PC-3 (cell line): Measurements from ENCODE around the gene FAM135A. TPM values are rescaled to one million over a fixed set of nuclear protein-coding genes. Genes with fewer than 3 reads are reported as not detected.
"Not testable (repeated sequence)": the region's sequence is repeated elsewhere in the genome, so short reads cannot be mapped to it uniquely, and the experiment has no call there.

ENCODE experiments used
- ATAC-seq: fragments of 200-7000 bp; cut with Tn5 transposase; 2 replicates; pipeline ENCODE4 v1.9.1; 2020; ENCODE audit warnings: mild to moderate bottlenecking, moderate library complexity
- BruUV-seq: library from RNA; stranded (reverse); fragments of 400-500 nt; replicated peaks from 2 replicates; lab custom pipeline; 2021; lab: Mats Ljungman, UMichigan
- CTCF ChIA-PET: fragments of 300-600 bp; sonication (Branson Sonifier 250); formaldehyde crosslinking; loops from one replicate; lab custom pipeline; 2022; ENCODE audit warnings: antibody characterized with exemption; lab: Charles Lee
- POLR2A ChIA-PET: fragments of 300-600 bp; sonication (Branson Sonifier 250); formaldehyde crosslinking; loops from one replicate; lab custom pipeline; 2022; ENCODE audit warnings: antibody characterized with exemption; ENCODE audit not compliant: unreplicated experiment; lab: Charles Lee
- DNase-seq: peaks from one replicate; pipeline ENCODE4 v3.0.0-alpha.2; 2015
- H2AFZ ChIP-seq: fragments of 300-600 bp; sonication (generic); 2 replicates; pipeline ENCODE4 v1.6.0; 2016; ENCODE audit warnings: antibody characterized with exemption, low read length
- H3F3A ChIP-seq: fragments of 300-600 bp; sonication (generic); one replicate; pipeline ENCODE4 v1.6.0; 2017; ENCODE audit warnings: antibody characterized with exemption, low read length, control low read depth, mild to moderate bottlenecking; ENCODE audit not compliant: unreplicated experiment
- H3K27ac ChIP-seq: fragments of 300-600 bp; sonication (generic); 2 replicates; pipeline ENCODE4 v1.5.1; 2016; ENCODE audit warnings: mild to moderate bottlenecking, low read length
- H3K27me3 ChIP-seq: fragments of 300-600 bp; sonication (generic); 2 replicates; pipeline ENCODE4 v1.6.1; 2016; ENCODE audit warnings: low read length, mixed read lengths
- H3K36me3 ChIP-seq: fragments of 300-600 bp; sonication (generic); 2 replicates; pipeline ENCODE4 v1.6.1; 2016; ENCODE audit warnings: low read depth, mixed run types, low read length, mixed read lengths
- H3K4me1 ChIP-seq: fragments of 300-600 bp; sonication (generic); 2 replicates; pipeline ENCODE4 v1.5.1; 2016; ENCODE audit warnings: low read length; ENCODE audit not compliant: insufficient read depth
- H3K4me2 ChIP-seq: fragments of 300-600 bp; sonication (generic); 2 replicates; pipeline ENCODE4 v1.6.0; 2016; ENCODE audit warnings: low read length
- H3K4me3 ChIP-seq: fragments of 300-600 bp; sonication (generic); 2 replicates; pipeline ENCODE4 v1.5.1; 2016; ENCODE audit warnings: mild to moderate bottlenecking, low read length, mixed read lengths
- H3K79me2 ChIP-seq: fragments of 300-600 bp; sonication (generic); 2 replicates; pipeline ENCODE4 v1.6.1; 2017; ENCODE audit warnings: low read length, mixed read lengths
- H3K9ac ChIP-seq: fragments of 300-600 bp; sonication (generic); 2 replicates; pipeline ENCODE4 v1.6.0; 2016; ENCODE audit warnings: mild to moderate bottlenecking, low read length
- H3K9me2 ChIP-seq: fragments of 300-600 bp; sonication (generic); replicated peaks from 2 replicates; pipeline ENCODE4 v1.6.1; 2016; ENCODE audit warnings: mixed run types, low read length, mixed read lengths
- H3K9me3 ChIP-seq: fragments of 300-600 bp; sonication (generic); 2 replicates; pipeline ENCODE4 v1.6.1; 2016; ENCODE audit warnings: low read length, mixed read lengths
- H4K20me1 ChIP-seq: fragments of 300-600 bp; sonication (generic); 2 replicates; pipeline ENCODE4 v1.6.1; 2016; ENCODE audit warnings: low read length, mixed read lengths
- EZH2 ChIP-seq: fragments of 300-600 bp; sonication (generic); IDR thresholded peaks from one replicate; pipeline ENCODE4 v1.6.1; 2017; ENCODE audit warnings: antibody characterized with exemption, mild to moderate bottlenecking, low read length; ENCODE audit not compliant: unreplicated experiment
- EZH2phosphoT487 ChIP-seq: fragments of 300-600 bp; sonication (generic); IDR thresholded peaks from 2 replicates; pipeline ENCODE4 v1.6.1; 2018; ENCODE audit warnings: mild to moderate bottlenecking, antibody characterized with exemption, low read length, borderline replicate concordance
- intact Hi-C: fragments of 100-400 bp; cut with micrococcal nuclease; formaldehyde crosslinking; loops from 2 replicates; pipeline ENCODE4 v1.9.0; 2023
- total RNA-seq: library from RNA; depleted of rRNA; stranded (reverse); fragments of >200 nt; gene quantifications from 2 replicates; pipeline ENCODE4 v1.2.3, GENCODE V29; 2014
- TF ChIP-seq, protein P1 (sequence below): fragments of 300-600 bp; sonication (generic); conservative IDR thresholded peaks from 2 replicates; pipeline ENCODE4 v1.5.1; 2017; ENCODE audit warnings: antibody characterized with exemption, low read depth, mild to moderate bottlenecking, low read length

FAM135A gene
- total RNA-seq, 1 experiment from 2014 or later = 18.1 TPM

DNA sequence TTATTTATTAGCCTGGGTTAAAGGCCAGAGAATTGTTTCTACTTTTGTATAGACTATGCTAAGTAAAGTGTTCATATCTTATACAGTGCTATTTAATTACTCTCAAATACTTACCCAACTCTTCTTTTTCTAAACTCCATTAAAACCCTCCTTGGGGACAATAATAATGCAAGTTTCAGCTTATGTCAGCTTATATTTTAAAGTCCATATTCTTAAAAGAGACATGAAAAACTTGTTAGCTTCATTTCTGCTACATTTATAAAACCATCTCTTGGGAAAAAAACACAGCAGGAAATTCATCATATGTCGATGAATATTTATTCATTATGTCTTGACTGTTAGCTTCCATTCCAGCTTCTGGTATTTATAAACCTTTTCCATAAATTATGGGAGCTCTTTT is 81.5 kb downstream of the FAM135A start:
- Histone ChIP-seq H3K27ac (no peak overlapping the region), H3K27me3 (no peaks in the 10 kb centered on the region), H3F3A (no peaks in the 10 kb centered on the region), H3K9me2 (no peaks in the 10 kb centered on the region), H3K9me3 (no peaks in the 10 kb centered on the region), H3K4me2 (no peak overlapping the region), H3K4me3 (no peak overlapping the region), H4K20me1 (no peaks in the 10 kb centered on the region), H3K9ac (no peak overlapping the region), H3K36me3 (no peaks in the 10 kb centered on the region), H3K4me1 (no peaks in the 10 kb centered on the region), H3K79me2 (no peaks in the 10 kb centered on the region), H2AFZ (no peak overlapping the region)
- intact Hi-C loops = no loop called here
- no peak for TF ChIP-seq EZH2
- TF ChIP-seq, protein P1, sequence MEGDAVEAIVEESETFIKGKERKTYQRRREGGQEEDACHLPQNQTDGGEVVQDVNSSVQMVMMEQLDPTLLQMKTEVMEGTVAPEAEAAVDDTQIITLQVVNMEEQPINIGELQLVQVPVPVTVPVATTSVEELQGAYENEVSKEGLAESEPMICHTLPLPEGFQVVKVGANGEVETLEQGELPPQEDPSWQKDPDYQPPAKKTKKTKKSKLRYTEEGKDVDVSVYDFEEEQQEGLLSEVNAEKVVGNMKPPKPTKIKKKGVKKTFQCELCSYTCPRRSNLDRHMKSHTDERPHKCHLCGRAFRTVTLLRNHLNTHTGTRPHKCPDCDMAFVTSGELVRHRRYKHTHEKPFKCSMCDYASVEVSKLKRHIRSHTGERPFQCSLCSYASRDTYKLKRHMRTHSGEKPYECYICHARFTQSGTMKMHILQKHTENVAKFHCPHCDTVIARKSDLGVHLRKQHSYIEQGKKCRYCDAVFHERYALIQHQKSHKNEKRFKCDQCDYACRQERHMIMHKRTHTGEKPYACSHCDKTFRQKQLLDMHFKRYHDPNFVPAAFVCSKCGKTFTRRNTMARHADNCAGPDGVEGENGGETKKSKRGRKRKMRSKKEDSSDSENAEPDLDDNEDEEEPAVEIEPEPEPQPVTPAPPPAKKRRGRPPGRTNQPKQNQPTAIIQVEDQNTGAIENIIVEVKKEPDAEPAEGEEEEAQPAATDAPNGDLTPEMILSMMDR = no peak
- TF ChIP-seq EZH2phosphoT487 = no peak
- no TSS peak for BruUV-seq
- ATAC-seq = no peak
- POLR2A ChIA-PET = no interaction called here
- CTCF ChIA-PET = no interaction called here
- no peak for DNase-seq

DNA sequence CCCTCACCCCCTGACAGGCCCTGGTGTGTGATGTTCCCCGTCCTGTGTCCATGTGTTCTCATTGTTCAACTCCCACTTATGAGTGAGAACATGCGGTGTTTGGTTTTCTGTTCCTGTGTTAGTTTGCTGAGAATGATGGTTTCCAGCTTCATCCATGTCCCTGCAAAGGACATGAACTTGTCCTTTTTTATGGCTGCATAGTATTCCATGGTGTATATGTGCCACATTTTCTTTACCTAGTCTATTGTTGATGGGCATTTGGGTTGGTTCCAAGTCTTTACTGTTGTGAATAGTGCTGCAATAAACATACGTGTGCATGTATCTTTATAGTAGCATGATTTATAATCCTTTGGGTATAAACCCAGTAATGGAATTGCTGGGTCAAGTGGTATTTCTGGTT is 82.5 kb downstream of the FAM135A start:
- H3K9ac ChIP-seq, intact Hi-C loops, H3K9me2 ChIP-seq, H2AFZ ChIP-seq, BruUV-seq, H3K4me2 ChIP-seq, ATAC-seq, H3K27ac ChIP-seq, H4K20me1 ChIP-seq, CTCF ChIA-PET, H3K4me3 ChIP-seq, H3K27me3 ChIP-seq, H3K79me2 ChIP-seq, H3K9me3 ChIP-seq, POLR2A ChIA-PET, DNase-seq, H3K36me3 ChIP-seq, H3F3A ChIP-seq, H3K4me1 ChIP-seq: not testable (repeated sequence)

DNA sequence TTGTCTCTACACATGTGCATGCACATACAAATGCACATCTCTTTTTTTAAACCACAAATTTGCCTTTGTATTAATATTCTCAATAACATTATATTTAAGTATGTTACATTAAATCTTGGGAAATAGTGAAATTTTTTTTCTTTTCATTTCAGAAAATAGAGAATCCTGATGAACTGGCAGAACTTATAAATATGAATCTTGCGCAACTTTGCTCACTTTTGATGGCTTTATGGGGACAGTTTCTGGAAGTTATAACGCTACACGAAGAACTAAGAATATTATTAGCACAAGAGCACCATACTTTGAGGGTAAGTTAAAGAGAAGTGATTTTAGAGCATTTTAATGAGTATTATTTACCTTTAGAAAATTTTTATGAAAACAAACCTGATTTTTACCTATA is 89.2 kb downstream of the FAM135A start:
- no TSS peak for BruUV-seq
- H3K9ac ChIP-seq = no peak overlapping the region
- POLR2A ChIA-PET = no interaction called here
- H3K9me2 ChIP-seq = no peaks in the 10 kb centered on the region
- intact Hi-C loops = no loop called here
- CTCF ChIA-PET = no interaction called here
- H3K4me1 ChIP-seq = peaks cover 7% of the 10 kb centered on the region; the same call in 1 of the 2 replicates
- no peaks in the 10 kb centered on the region for H3K9me3 ChIP-seq
- no peaks in the 10 kb centered on the region for H3K79me2 ChIP-seq
- no peaks in the 10 kb centered on the region for H4K20me1 ChIP-seq
- ATAC-seq = no peak
- H3K4me2 ChIP-seq = no peak overlapping the region
- no peak overlapping the region for H2AFZ ChIP-seq
- H3K4me3 ChIP-seq = no peak overlapping the region
- no peak overlapping the region for H3K27ac ChIP-seq
- H3F3A ChIP-seq = no peaks in the 10 kb centered on the region
- H3K36me3 ChIP-seq = peaks cover 2% of the 10 kb centered on the region; the same call in 1 of the 2 replicates
- DNase-seq = no peak
- no peak for TF ChIP-seq EZH2phosphoT487
- TF ChIP-seq, protein P1 = no peak
- TF ChIP-seq EZH2 = no peak
- H3K27me3 ChIP-seq = no peaks in the 10 kb centered on the region
